ENCODE data around the gene MYO3A. TPM values are rescaled to one million over a fixed set of nuclear protein-coding genes. Genes with fewer than 3 reads are reported as not detected.

Gene MYO3A
- polyA plus RNA-seq, 1 experiment, result not detected

DNA sequence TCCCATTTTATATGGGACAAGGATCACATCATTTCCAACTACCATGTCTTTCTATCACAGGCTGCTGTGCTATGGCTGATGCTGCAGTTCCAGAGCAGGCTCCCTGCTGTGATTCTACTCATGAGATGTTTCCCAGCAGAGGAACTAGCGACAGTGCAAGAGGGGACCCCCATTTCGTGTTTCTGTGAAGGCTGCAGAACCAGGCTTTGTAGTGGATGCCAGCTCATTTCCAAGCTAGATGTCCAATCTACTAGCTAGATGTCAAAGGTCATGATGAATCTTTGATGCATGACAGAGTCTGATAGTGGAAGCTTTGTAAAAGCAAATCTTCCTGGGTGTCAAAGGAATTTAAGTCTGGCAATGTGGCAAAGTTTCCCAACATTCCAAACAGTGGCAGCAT lies 21.2 kb upstream of the MYO3A start:
- Histone ChIP-seq H3K4me3 (ENCODE audit: low read depth, low read length) (no peak overlapping the region), H3K27me3 (ENCODE audit: control insufficient read depth, insufficient read depth, low read length) (no peaks in the 10 kb centered on the region), H3K36me3 (ENCODE audit: control insufficient read depth, insufficient read depth, low read length) (no peaks in the 10 kb centered on the region)
- TF ChIP-seq, protein P1, sequence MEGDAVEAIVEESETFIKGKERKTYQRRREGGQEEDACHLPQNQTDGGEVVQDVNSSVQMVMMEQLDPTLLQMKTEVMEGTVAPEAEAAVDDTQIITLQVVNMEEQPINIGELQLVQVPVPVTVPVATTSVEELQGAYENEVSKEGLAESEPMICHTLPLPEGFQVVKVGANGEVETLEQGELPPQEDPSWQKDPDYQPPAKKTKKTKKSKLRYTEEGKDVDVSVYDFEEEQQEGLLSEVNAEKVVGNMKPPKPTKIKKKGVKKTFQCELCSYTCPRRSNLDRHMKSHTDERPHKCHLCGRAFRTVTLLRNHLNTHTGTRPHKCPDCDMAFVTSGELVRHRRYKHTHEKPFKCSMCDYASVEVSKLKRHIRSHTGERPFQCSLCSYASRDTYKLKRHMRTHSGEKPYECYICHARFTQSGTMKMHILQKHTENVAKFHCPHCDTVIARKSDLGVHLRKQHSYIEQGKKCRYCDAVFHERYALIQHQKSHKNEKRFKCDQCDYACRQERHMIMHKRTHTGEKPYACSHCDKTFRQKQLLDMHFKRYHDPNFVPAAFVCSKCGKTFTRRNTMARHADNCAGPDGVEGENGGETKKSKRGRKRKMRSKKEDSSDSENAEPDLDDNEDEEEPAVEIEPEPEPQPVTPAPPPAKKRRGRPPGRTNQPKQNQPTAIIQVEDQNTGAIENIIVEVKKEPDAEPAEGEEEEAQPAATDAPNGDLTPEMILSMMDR (IDR thresholded peaks at IDR 0.05; ENCODE audit: insufficient read depth, low read depth, low read length), result no peak
- POLR2A ChIA-PET, result no interaction called here
- CTCF ChIA-PET, result no interaction called here
- DNase-seq (ENCODE audit: low read depth), result no peak

DNA sequence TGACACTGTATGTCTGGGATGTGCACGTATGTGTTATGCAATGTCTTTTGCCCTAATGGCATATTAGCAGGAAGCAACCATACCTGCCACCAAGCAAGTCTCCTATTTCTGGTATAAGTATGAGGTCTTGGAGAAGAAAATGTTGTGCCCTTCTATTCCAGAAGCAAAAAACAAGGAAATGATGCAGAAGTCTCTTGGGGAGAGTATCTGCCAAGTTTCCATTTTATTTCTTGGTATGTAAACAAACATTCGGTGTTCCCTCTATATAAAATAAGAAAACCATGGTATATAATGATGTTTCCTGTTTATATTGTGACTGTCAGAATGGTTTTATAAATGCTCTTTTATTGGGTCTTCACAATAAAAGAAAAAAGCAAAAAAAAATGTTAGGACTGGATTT lies 19.3 kb upstream of the MYO3A start:
- Histone ChIP-seq H3K4me3 (ENCODE audit: low read depth, low read length) (no peak overlapping the region), H3K36me3 (ENCODE audit: control insufficient read depth, insufficient read depth, low read length) (no peaks in the 10 kb centered on the region), H3K27me3 (ENCODE audit: control insufficient read depth, insufficient read depth, low read length) (no peaks in the 10 kb centered on the region)
- no peak for DNase-seq (ENCODE audit: low read depth)
- POLR2A ChIA-PET, result no interaction called here
- TF ChIP-seq, protein P1 (IDR thresholded peaks at IDR 0.05; ENCODE audit: insufficient read depth, low read depth, low read length), result no peak
- CTCF ChIA-PET, result interaction anchor here (0.6 kb wide), 1 partner anchor 1725 kb away, joined by 3 read pairs; no protein-coding TSS in a partner anchor

- ChIA-PET POLR2A (no interaction called here), CTCF (no interaction called here)
- no peak for DNase-seq (ENCODE audit: low read depth)
- H3K4me3 ChIP-seq (ENCODE audit: low read depth, low read length), result no peak overlapping the region
- TF ChIP-seq, protein P1 (IDR thresholded peaks at IDR 0.05; ENCODE audit: insufficient read depth, low read depth, low read length), result no peak
- no peaks in the 10 kb centered on the region for H3K27me3 ChIP-seq (ENCODE audit: control insufficient read depth, insufficient read depth, low read length)
- H3K36me3 ChIP-seq (ENCODE audit: control insufficient read depth, insufficient read depth, low read length), result no peaks in the 10 kb centered on the region
Observed at GRCh38 chr10:25934621-25935139, 651 bp downstream of the MYO3A start.

DNA sequence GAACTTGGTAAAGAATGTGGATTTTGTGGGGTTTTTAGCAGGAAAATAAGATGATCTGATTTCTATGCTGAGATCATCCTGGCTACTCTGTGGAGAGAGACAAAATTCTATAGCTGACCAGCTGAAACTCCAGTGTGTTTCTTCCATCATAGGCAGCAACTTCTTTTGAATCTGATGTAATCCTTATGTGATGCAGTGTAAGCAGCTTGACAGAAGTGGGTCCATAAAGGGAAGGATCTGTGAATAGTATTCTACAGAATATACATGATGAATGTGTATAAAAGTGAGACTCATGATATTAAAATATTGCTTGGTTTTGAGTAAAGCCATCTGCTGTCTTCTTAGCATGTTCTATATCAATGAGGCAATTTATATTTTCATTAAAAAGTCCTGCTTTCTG lies 4.4 kb downstream of the MYO3A start:
- no peaks in the 10 kb centered on the region for H3K27me3 ChIP-seq (ENCODE audit: control insufficient read depth, insufficient read depth, low read length)
- TF ChIP-seq, protein P1 (IDR thresholded peaks at IDR 0.05; ENCODE audit: insufficient read depth, low read depth, low read length), result no peak
- H3K36me3 ChIP-seq (ENCODE audit: control insufficient read depth, insufficient read depth, low read length), result no peaks in the 10 kb centered on the region
- DNase-seq (ENCODE audit: low read depth), result no peak
- CTCF ChIA-PET, result no interaction called here
- no peak overlapping the region for H3K4me3 ChIP-seq (ENCODE audit: low read depth, low read length)
- POLR2A ChIA-PET, result no interaction called here

- no peaks in the 10 kb centered on the region for H3K36me3 ChIP-seq (ENCODE audit: control insufficient read depth, insufficient read depth, low read length)
- TF ChIP-seq, protein P1 (IDR thresholded peaks at IDR 0.05; ENCODE audit: insufficient read depth, low read depth, low read length), result no peak
- CTCF ChIA-PET, result no interaction called here
- no peak for DNase-seq (ENCODE audit: low read depth)
- H3K27me3 ChIP-seq (ENCODE audit: control insufficient read depth, insufficient read depth, low read length), result no peaks in the 10 kb centered on the region
- POLR2A ChIA-PET, result no interaction called here
- no peak overlapping the region for H3K4me3 ChIP-seq (ENCODE audit: low read depth, low read length)
Observed at GRCh38 chr10:25944771-25945170, 10.7 kb downstream of the MYO3A start.

Data from BJ (cell line).